Right renal pelvis (tissue), 4 donors: ENCODE measurements around the gene LPIN2. TPM values are rescaled to one million over a fixed set of nuclear protein-coding genes. Genes with fewer than 3 reads are reported as not detected.
"Not testable (repeated sequence)": the region's sequence is repeated elsewhere in the genome, so short reads cannot be mapped to it uniquely, and the experiment has no call there.

ENCODE experiments used
- DNase-seq, 4 donors: peaks; one replicate each; pipeline ENCODE4 v3.0.0-alpha.2; 2013; ENCODE audit warnings: low read depth in 4 of 4, low spot score in 3 of 4, missing footprints in 1 of 4
- polyA plus RNA-seq, 4 donors: library from polyadenylated mRNA; unstranded; fragments of 120-200 nt; gene quantifications; one replicate each; pipeline ENCODE4 v1.2.1, GENCODE V29; 2013; ENCODE audit not compliant: insufficient read length in 4 of 4

The LPIN2 gene
- polyA plus RNA-seq, 4 donors: 37.9 to 42.5 (median 39.2) TPM

DNA sequence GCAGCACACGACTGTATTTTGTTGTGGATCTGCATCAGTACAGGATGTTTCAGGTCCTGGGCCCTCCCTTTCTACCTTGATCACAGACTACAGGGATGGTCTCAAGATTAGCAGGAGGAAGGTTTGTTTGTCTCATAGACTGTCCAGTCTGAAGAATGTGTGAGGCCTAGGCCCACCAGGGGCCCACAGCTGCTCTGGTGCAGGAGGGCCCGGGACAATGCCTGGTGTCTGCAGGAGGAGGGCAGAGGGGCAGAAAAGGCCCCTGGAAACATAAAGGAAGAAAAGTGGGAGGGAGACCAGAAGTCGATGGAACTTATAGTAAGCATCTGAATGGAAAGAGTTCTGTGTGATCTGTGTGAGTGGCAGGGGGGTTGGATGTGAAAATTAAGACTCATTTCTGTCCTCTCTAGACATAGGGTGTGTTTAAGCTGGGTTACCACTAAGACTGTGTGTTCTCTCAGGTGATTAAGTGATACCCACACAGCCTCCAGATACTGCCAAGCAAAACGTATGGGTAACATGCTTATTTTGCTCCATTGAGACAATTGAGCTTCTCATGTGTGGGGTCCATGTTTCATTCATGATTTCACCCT is 33.4 kb upstream of the LPIN2 start:
- DNase-seq: no peak

DNA sequence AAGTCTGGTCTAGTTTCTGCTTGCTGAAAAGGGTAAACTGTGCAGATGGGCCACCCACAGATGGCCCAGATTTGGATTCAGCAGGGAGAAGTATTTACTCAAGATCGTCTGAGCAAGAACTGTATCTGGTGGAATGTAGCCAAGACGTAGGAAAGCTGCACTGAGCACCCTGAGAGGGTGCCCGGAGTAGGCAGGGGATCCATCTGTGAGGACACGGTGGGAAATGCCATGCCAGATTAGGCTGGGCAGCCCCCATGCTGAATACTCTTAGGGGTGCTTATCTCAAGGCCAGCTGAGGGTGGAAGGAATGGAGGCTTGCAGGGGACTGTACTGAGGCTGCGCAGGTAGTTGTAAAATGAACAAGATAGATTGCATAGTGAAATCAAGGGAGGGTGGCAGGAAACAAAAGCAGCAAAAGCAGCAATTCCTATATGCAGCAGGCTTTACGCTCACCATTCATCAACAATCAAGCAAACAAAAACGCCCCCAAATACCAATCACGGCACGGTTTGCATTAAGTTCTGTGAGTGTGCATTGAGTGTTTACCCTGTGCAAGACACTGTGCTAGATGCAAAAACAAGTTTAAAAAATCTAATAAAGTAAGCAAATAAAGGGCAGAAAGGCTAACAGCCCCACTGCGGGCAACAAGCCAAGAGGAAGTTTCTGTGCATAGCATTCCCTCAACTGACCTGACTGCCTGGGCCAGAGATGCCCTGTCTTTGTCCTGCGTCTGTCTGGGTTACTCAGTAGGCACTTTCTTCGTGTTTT is 32.2 kb upstream of the LPIN2 start:
- no peak for DNase-seq

DNA sequence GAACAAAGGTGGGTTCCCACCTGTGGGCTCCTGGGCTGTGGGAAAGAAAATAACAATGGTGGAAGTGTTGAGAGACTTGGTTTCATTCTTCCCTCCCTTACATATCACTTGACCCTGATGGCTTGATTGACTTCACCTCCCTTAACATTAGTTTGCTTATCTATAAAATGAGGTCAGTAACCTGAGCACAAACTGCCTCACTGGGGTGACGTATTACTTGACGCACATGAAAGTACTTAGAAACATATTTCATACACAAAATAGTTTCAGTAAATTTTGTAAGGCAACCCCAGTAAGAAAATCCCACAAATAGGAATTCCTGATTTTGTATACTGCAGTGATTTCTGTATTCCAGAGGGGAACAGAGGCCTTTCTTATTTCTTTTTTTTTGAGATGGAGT is 29.4 kb upstream of the LPIN2 start:
- no peak for DNase-seq

DNA sequence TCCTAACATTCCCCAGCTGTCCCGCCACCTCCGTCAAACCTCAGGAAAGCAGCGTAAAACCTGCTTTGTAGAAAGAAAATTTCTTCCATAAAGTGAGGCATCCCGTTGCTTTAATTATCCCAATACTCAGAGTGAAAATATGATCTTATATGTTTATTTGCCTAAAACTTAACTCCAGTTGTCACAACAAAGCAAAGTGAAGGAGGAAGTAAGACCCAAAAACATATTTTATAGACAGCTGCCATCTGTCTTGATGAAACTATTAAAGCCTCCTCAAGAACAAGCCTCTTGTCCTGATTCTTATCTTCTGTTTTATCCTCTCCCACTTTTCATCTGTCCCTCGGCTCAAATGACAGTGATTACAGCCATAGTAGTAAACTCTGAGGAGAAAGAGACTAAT is 28.9 kb upstream of the LPIN2 start:
- DNase-seq: no peak

DNA sequence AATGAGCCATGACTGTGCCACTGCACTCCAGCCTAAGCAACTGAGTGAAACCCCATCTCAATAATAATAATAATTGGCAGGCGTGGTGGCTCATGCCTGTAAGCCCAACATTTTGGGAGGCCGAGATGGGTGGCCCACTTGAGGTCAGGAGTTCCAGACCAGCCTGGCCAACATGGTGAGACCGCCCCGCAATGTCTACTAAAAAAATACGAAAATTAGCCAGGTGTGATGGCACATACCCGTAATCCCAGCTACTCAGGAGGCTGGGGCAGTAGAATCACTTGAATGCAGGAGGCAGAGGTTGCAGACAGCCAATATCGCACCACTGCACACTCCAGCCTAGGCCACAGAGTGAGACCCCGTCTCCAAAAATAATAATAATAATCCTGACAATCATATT is 27.9 kb upstream of the LPIN2 start:
- no peak for DNase-seq

DNA sequence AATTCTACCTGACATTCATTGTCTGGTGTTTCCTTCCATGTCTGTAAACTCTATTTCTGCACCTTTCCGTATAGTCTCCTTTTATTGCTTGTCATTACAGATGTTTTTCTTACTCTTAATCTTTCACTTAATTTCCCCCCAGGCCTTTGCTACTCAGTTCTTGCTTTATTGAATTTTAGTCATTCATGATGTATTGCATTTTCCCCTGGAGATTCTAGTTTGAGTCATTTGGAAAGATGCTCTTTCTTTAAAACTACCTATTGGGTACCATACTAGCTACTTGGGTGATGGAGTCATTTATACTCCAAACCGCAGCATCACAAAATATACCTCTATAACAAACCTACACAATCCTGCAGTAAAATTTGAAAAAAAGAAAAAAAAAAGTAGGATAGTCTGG is 27.2 kb upstream of the LPIN2 start:
- DNase-seq: no peak

DNA sequence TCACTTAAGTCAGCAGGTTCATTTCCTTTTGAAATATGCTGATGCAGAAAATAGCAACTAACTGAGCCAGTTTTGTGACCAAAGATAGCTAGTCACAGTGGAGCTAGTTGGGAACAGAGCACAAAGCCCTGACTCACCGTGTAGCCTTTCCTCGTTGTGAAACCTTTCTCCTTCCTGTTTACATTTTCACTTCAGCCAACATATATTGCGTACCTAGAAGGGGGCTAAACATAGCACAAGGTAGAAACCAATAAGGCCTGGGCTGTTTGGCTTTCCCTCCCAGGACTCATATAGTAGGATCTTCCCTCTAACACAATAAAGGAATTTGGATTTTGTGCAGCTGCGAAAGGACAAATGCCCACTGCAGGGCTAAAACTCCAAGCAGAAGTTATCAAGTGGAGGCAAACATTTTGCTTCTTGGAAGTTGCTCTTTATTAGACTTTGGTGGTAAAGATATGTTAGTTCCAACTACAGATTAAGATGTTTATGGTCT is 24.5 kb upstream of the LPIN2 start:
- no peak for DNase-seq

DNA sequence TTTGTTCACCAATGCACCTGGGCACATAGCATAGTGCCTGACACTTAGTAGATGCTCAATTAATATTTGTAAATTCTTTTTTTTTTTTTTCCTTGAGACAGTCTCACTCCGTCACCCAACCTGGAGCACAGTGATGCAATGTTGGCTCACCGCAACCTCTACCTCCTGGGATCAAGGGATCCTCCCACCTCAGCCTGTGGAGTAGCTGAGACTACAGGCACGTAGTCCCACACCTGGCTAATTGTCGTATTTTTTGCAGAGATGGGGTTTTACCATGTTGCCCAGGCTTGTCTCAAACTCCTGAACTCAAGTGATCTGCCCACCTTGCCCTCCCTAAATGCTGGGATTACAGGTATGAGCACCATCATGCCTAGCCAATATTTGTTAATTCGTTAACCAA is 23.2 kb upstream of the LPIN2 start:
- no peak for DNase-seq

DNA sequence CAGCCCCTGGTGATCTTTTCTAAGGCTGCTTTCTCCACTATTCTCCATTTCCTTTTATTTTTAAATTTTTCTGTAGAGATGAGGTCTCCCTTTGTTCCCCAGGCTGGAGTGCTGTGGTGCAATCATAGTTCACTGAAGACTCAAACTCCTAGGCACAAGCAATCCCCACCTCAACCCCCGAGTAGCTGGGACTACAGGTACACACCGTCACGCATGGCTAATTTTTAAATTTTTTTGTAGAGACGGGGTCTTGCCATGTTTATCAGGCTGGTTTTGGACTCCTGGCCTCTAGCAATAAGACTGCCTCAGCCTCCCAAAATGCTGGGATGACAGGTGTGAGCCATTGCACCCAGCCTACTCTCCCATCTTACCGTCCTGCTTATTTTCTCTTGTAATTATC is 22.7 kb upstream of the LPIN2 start:
- no peak for DNase-seq

DNA sequence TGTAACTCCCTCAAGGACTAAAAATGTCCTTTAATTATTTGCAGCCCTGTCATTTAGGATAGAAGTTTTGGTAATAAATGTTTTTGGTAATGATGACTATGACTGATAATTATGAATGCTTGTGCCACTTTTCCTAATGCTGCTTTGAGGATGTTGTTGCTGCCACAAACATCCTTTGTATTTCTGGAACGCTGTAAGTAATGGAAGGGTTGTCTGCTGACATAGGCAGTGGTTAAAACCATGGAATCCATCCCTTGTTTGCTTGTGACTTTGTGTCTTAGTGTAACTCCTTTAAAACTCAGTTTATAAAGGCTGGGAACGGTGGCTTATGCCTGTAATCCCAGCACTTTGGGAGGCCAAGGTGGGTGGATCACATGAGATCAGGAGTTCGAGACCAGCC is 19.8 kb upstream of the LPIN2 start:
- no peak for DNase-seq

DNA sequence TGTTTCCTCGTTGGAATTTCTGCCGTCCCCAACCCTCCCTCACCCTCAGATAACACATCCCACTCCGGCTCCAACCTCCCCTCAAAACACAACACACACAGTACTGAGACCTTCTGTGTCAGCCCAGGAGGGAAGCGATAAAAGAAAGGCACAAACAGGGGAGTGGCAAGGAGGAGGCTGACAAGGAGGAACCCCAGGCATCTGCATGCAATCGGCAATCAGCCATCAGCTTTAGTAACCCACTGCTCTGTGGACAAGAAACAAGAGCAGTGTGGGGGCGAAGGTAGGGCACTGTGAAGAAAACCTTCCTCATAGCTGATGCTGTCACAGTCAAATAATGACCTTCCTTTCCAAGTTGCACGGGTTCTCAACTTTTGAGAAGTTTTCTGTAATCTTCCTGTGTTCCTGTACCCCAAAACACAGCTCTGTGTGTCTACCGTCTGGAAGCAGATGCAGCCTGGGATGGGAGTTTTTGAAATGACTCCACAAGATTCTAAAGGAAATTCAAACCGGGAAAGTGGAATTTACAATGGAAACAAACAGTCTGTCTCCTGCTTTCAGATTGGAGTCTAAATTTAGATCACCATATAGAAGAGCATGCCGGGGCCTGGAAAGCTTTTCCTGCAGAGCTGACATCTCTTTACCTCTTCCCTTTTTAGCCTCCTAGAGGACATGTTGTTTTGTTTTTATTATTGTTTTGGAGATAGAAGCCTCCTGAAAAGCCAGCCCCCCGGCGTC is 16.4 kb upstream of the LPIN2 start:
- DNase-seq: peak in 1 of 4 donors; percentile 65

DNA sequence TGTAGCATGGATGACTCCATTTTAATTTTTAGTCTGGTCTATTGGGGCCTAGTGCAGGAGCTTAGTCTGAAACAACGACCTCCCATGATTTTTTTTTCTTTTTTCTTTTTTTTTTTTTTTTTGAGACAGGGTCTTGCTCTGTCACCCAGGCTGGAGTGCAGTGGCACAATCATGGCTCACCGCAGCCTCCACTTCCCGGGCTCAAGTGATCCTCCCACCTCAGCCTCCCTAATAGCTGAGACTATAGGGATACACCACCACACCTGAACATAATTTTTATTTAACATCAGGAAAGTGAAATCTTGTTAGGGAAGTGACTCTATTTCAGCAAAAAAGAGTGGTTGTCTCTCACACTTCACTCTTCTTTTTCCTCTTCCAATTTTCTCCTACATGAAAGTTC is 15.2 kb upstream of the LPIN2 start:
- DNase-seq: not testable (repeated sequence)

DNA sequence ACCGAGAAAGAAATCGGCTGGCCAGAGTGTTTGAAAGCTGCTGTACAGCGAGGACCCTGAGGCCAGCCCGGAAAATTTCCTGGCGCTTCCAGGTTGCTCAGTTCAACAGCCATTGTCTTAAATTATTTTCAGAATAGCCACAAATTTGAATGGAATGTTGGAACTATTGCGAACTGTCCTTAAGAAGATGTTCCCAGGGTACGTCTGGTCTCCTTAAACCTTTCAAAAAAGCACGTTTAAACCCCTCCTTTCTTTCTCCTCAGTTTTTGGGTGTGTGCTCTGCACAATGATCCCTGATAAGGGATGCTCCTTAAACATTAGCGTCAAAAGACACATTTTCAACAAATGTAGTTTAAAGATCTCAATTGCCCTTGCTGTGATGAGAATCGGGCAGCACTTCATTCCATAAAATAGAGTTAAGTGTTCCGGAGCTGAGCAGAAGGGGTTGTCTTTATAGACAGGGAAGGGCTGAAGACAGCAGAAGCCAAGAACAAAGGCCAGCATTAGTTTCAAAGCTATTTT is 14.5 kb upstream of the LPIN2 start:
- DNase-seq: no peak

DNA sequence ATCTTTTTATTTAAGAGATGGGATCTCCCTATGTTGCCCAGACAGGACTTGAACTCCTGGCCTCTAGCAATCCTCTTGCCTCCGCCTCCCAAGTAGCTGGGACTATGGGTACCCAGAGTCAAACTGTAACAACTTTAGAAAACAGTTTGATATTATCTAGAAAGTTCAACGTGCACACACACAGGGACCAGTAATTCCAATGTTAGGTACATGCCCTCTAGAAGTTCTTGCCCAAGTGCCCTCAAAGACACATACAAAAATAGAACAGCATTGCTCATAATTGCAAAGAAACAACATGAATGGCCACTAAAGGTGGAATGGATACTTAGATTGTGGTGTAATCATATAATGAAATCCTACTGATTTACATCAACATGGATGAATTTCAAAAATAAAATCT is 12.6 kb upstream of the LPIN2 start:
- no peak for DNase-seq

DNA sequence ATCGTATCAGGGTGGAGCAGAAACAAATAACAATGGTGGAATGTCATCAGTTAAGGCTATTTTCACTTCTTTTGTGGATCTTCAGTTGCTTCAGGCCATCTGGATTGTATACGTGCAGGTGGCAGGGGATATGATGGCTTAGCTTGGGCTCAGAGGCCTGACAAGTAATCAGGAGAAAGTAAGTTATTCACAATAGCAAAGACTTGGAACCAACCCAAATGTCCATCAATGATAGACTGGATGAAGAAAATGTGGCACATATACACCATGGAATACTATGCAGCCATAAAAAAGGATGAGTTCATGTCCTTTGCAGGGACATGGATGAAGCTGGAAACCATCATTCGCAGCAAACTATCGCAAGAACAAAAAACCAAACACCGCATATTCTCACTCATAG is 10.7 kb upstream of the LPIN2 start:
- DNase-seq: not testable (repeated sequence)

DNA sequence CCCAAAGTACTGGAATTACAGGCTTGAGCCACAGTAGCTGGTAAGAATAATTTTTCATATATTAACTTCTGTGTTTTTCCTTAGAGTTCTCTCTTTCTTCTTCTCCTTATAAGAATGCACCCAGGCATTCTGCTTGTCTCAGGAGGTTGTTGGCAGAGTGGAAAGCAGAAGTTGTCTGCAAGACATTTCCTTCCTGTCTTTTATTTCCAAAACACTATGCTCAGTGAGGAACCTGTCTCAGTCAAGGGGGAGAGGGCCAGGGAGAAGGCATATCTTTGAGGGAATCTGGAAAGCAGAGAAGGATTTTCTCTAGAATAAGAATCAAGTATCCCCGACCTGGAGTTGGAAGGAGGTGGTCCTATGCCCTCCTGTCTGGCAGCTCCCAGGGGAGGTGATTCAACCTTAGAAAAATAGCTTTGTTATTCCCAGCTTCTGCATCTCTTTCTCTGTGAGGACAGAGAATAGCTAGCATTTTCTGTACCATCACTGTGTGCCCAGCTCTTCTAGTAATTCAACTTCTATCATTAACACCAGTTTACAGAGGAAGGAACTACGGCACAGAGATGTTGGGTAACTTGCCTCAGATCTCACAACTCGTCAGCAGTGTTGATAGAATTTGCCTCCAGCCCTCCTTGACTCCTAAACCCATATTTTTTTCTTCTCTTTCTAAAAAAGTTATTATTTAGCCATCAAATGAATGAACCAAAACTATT is 3.8 kb upstream of the LPIN2 start:
- no peak for DNase-seq

DNA sequence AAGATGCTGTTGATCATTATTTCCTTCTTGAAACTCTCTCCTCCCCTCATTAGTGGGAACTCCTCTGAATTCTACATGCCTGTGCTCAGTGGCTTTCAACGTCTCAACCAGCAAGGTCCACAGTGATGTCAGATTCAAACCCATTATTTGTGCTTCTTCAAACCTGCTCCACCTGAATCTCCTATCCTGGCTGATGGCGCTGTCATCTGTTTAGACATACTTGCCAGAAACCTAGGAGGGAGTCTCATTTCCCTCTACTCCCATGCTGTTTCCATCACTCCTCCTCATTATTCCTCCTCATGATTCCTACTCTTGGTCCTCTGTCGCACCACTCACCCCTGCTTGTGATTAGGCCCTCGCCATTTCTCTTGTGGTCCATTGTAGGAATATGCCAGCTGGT is 2.9 kb upstream of the LPIN2 start:
- no peak for DNase-seq

DNA sequence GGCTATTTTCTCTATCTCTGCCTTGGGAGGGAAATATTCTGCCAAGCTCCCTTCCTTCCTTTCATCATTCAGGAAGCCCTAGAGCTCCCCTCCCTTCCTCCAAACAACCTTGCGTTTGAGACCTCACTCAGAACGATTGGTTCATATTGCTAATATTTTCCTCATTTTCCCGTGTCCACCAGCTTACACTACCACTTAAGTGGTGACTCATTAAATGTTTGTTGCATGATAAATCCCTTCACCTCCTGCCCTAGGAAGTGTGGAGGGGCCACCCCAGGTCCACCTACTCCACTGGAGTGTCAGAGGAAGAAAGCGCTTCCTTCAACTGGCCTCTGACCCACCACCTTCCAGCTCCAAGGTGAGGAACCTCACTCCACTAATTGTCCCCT is 2.3 kb upstream of the LPIN2 start:
- no peak for DNase-seq

DNA sequence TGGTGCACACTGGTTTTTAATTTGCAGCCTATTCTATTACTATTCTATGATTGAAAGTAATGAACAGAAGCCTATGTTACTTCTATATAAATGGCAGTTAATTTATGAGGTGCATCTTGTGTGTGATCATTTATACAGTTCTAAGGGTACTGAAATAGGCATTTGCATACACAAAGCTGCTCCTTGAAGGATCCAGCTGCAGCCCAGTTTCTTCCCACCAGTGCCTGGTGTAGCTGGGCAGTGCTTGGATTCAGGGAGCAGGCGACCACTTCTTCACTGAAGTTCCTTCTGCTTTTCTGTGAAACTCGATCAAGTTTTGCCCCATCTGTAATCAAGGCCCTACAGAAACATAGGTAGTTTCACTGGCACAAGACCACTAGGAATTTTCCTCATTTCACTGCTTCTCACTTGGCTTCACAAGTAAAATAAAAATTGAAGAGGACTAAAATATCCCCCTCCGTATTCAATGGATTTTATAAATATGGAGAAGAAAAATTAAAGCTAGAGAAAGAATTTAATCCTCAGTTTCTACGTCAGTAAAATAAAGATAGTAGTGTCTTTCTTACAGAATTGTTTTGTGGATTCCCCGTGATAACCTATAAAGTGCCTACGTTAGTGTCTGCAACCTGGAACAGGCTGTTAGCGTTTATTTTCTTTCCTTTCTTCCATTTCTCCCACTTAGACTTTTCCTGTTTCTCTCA is 1.7 kb upstream of the LPIN2 start:
- no peak for DNase-seq
